Parathyroid adenoma (tissue), 2 donors: ENCODE results near the gene PNPLA6.
A peak's percentile ranks its signal among the peaks of the same experiment; 100 is the strongest.

Experiments used
- H2AFZ ChIP-seq: fragments of 300-600 bp; sonication (generic); one replicate; pipeline ENCODE4 v1.7.0; 2017; ENCODE audit warnings: antibody characterized with exemption, mild to moderate bottlenecking
- H3K27ac ChIP-seq: fragments of 300-600 bp; sonication (generic); one replicate; pipeline ENCODE4 v1.7.0; 2017
- H3K27me3 ChIP-seq: fragments of 300-600 bp; sonication (generic); one replicate; pipeline ENCODE4 v1.7.0; 2017; ENCODE audit warnings: low read length; ENCODE audit not compliant: control insufficient read depth, insufficient read depth
- H3K36me3 ChIP-seq: fragments of 300-600 bp; sonication (generic); one replicate; pipeline ENCODE4 v1.7.0; 2017; ENCODE audit warnings: low read length; ENCODE audit not compliant: control insufficient read depth, insufficient read depth
- H3K4me1 ChIP-seq: fragments of 300-600 bp; sonication (generic); one replicate; pipeline ENCODE4 v1.7.0; 2017; ENCODE audit warnings: control low read depth
- H3K4me2 ChIP-seq: fragments of 300-600 bp; sonication (generic); one replicate; pipeline ENCODE4 v1.7.0; 2017; ENCODE audit warnings: low read length
- H3K4me3 ChIP-seq: fragments of 300-600 bp; sonication (generic); one replicate; pipeline ENCODE4 v1.7.0; 2017; ENCODE audit warnings: low read depth, low read length
- H3K79me2 ChIP-seq: fragments of 300-600 bp; sonication (generic); one replicate; pipeline ENCODE4 v1.7.0; 2017; ENCODE audit warnings: control low read depth
- H3K9ac ChIP-seq: fragments of 300-600 bp; sonication (generic); one replicate; pipeline ENCODE4 v1.7.0; 2017; ENCODE audit warnings: mild to moderate bottlenecking
- H3K9me3 ChIP-seq: fragments of 300-600 bp; sonication (generic); one replicate; pipeline ENCODE4 v1.7.0; 2017; ENCODE audit warnings: low read length; ENCODE audit not compliant: control insufficient read depth
- CTCF ChIP-seq: fragments of 300-600 bp; sonication (generic); IDR thresholded peaks from one replicate; pipeline ENCODE4 v1.7.0; 2017; ENCODE audit warnings: antibody characterized with exemption, mild to moderate bottlenecking
- donor health status: primary hyperparathyroidism.

The PNPLA6 gene

GRCh38 chr19:7492142-7492541 lies 43.4 kb upstream of the PNPLA6 start:
- Histone ChIP-seq H3K79me2 (no peaks in the 10 kb centered on the region), H3K4me1 (peaks cover 15% of the 10 kb centered on the region), H3K9ac (no peak overlapping the region), H3K4me2 (no peak overlapping the region), H3K27ac (no peak overlapping the region), H3K9me3 (no peaks in the 10 kb centered on the region), H3K27me3 (no peaks in the 10 kb centered on the region), H3K4me3 (no peak overlapping the region), H2AFZ (no peak overlapping the region), H3K36me3 (no peaks in the 10 kb centered on the region)
- TF ChIP-seq CTCF: no peak

DNA sequence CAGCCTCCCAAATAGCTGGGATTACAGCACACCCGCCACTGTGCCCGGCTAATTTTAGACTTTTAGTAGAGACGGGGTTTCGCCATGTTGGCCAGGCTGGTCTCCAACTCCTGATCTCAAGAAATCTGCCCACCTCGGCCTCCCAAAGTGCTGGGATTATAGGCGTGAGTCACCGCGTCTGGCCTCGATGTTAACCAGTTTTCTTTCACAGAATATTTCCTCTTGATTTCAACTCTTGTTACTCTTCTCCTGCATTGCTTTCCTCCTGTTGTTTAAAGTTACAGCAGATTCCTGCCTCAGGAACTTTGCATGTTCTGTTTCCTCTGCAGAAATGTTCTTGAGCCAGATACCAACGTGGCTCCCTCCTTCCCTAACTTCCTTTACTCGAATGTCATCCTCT lies 43.0 kb upstream of the PNPLA6 start:
- H2AFZ ChIP-seq: no peak overlapping the region
- H3K4me2 ChIP-seq: no peak overlapping the region
- H3K27me3 ChIP-seq: no peaks in the 10 kb centered on the region
- H3K9ac ChIP-seq: no peak overlapping the region
- H3K79me2 ChIP-seq: no peaks in the 10 kb centered on the region
- H3K4me1 ChIP-seq: peaks cover 15% of the 10 kb centered on the region
- no peaks in the 10 kb centered on the region for H3K9me3 ChIP-seq
- no peak for TF ChIP-seq CTCF
- no peaks in the 10 kb centered on the region for H3K36me3 ChIP-seq
- no peak overlapping the region for H3K4me3 ChIP-seq
- H3K27ac ChIP-seq: no peak overlapping the region

GRCh38 chr19:7494416-7495098 lies 41.0 kb upstream of the PNPLA6 start:
- Histone ChIP-seq H3K79me2 (no peaks in the 10 kb centered on the region), H3K4me1 (peaks cover 11% of the 10 kb centered on the region), H3K4me3 (no peak overlapping the region), H3K36me3 (no peaks in the 10 kb centered on the region), H2AFZ (peak overlapping the region; percentile 100), H3K9ac (no peak overlapping the region), H3K27ac (peak overlapping the region; percentile 83), H3K4me2 (peak overlapping the region; percentile 51), H3K9me3 (no peaks in the 10 kb centered on the region), H3K27me3 (no peaks in the 10 kb centered on the region)
- TF ChIP-seq CTCF: no peak

DNA sequence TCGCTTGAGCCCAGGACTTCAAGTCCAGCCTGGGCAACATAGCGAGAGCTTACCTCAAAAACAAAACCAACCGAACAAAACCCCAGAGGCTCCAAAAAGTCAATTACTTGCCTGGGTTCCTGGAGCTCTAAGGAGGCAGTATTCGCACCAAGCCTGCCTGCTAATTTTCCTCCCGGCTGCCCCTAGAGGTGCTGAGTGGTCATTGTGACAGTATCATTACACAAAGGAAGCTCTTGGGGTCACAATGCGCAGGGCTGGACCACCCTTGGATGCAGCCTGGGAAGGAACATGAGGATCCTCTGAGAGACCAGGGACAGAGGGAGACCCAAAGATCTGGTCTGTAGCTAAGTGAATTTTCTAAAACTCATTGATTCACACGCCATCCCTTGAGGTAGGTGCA lies 38.2 kb upstream of the PNPLA6 start:
- TF ChIP-seq CTCF: peak; percentile 18
- H3K79me2 ChIP-seq: no peaks in the 10 kb centered on the region
- no peak overlapping the region for H2AFZ ChIP-seq
- no peak overlapping the region for H3K9ac ChIP-seq
- no peaks in the 10 kb centered on the region for H3K9me3 ChIP-seq
- no peak overlapping the region for H3K27ac ChIP-seq
- H3K36me3 ChIP-seq: no peaks in the 10 kb centered on the region
- no peak overlapping the region for H3K4me3 ChIP-seq
- no peaks in the 10 kb centered on the region for H3K27me3 ChIP-seq
- H3K4me1 ChIP-seq: peaks cover 11% of the 10 kb centered on the region
- no peak overlapping the region for H3K4me2 ChIP-seq

- no peak overlapping the region for H3K9ac ChIP-seq
- H2AFZ ChIP-seq: peak overlapping the region; percentile 71
- no peaks in the 10 kb centered on the region for H3K9me3 ChIP-seq
- no peak overlapping the region for H3K27ac ChIP-seq
- no peaks in the 10 kb centered on the region for H3K79me2 ChIP-seq
- no peaks in the 10 kb centered on the region for H3K27me3 ChIP-seq
- no peaks in the 10 kb centered on the region for H3K36me3 ChIP-seq
- no peak for TF ChIP-seq CTCF
- H3K4me1 ChIP-seq: peaks cover 4% of the 10 kb centered on the region
- peak overlapping the region; percentile 71 for H3K4me2 ChIP-seq
- H3K4me3 ChIP-seq: peak overlapping the region; percentile 43
Measured at GRCh38 chr19:7500811-7501450, 34.6 kb upstream of the PNPLA6 start.
